Bronchial epithelial cell (primary cell): Measurements from ENCODE around the gene LDLRAD3. TPM values are rescaled to one million over a fixed set of nuclear protein-coding genes. Genes with fewer than 3 reads are reported as not detected.
"Not testable (repeated sequence)": the region's sequence is repeated elsewhere in the genome, so short reads cannot be mapped to it uniquely, and the experiment has no call there.

Source experiments
- DNase-seq: peaks from one replicate; pipeline ENCODE4 v3.0.0-alpha.2; 2010; ENCODE audit warnings: low read depth
- FAIRE-seq: peaks from 2 replicates; lab custom pipeline; 2011; peaks lifted over from hg19 to GRCh38; lab: Jason Lieb, UNC
- H3K27me3 ChIP-seq: 2 replicates; pipeline ENCODE4 v1.5.1; 2011; ENCODE audit warnings: low read length; ENCODE audit not compliant: control insufficient read depth, insufficient read depth
- H3K36me3 ChIP-seq: 2 replicates; pipeline ENCODE4 v1.5.1; 2011; ENCODE audit warnings: low read length; ENCODE audit not compliant: control insufficient read depth, insufficient read depth
- H3K4me3 ChIP-seq: 2 replicates; pipeline ENCODE4 v1.5.1; 2011; ENCODE audit warnings: mild to moderate bottlenecking, low read depth, low read length, control low read depth
- total RNA-seq: library from RNA; depleted of rRNA; stranded (reverse); fragments of >200 nt; gene quantifications from 2 replicates; pipeline ENCODE4 v1.2.1, GENCODE V29; 2014
- TF ChIP-seq, protein P1 (sequence below): IDR thresholded peaks from 2 replicates; pipeline ENCODE4 v1.5.1; 2011; ENCODE audit warnings: mild to moderate bottlenecking, moderate library complexity, low read length, control low read depth, inconsistent platforms; ENCODE audit not compliant: insufficient read depth, severe bottlenecking

LDLRAD3 gene
- total RNA-seq, 1 donor from 2014 or later = 4.7 TPM

DNA sequence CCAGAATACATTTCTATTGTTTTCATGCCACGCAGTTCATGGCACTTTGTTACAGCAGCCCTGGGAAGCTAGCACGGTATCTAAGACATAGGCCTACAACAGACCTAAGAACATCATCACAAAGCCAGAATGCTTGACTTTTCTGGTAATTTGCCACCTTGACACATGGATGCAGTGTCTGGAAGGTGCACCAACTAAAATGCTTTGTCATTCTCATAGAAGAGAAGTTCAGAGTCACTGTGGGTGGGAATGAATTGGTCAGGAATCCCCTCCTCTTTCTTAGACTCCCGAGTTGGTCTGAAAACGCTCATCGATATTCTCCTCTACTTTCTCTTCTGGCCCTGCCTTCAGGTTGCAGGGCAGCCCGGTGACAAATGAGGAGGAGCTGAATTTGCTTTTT lies 223.9 kb downstream of the LDLRAD3 start:
- TF ChIP-seq, protein P1, sequence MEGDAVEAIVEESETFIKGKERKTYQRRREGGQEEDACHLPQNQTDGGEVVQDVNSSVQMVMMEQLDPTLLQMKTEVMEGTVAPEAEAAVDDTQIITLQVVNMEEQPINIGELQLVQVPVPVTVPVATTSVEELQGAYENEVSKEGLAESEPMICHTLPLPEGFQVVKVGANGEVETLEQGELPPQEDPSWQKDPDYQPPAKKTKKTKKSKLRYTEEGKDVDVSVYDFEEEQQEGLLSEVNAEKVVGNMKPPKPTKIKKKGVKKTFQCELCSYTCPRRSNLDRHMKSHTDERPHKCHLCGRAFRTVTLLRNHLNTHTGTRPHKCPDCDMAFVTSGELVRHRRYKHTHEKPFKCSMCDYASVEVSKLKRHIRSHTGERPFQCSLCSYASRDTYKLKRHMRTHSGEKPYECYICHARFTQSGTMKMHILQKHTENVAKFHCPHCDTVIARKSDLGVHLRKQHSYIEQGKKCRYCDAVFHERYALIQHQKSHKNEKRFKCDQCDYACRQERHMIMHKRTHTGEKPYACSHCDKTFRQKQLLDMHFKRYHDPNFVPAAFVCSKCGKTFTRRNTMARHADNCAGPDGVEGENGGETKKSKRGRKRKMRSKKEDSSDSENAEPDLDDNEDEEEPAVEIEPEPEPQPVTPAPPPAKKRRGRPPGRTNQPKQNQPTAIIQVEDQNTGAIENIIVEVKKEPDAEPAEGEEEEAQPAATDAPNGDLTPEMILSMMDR = no peak
- FAIRE-seq = no peak
- no peak for DNase-seq
- Histone ChIP-seq H3K36me3 (no peaks in the 10 kb centered on the region), H3K27me3 (no peaks in the 10 kb centered on the region), H3K4me3 (no peak overlapping the region)

DNA sequence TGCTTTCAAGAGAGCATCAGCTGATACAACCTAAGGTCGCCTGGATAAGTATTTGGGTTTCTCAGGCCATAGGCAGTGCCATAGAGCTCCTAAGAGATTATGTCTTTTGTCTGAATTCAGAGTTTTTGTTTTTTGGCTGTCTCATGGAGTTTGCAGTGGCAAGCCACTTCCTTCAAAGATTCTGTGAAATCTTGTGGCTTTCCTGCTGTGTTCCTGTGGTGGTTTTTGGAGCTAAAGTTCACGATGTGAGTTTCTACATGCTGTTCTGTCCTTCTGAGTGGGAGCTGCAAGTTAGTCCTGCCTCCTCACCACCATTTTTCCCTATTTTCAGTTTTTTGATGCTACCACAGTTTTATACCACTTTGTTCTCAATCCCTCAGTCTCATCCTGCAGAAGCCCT lies 234.0 kb downstream of the LDLRAD3 start:
- Histone ChIP-seq H3K27me3 (no peaks in the 10 kb centered on the region), H3K4me3 (no peak overlapping the region), H3K36me3 (no peaks in the 10 kb centered on the region)
- no peak for FAIRE-seq
- no peak for DNase-seq
- TF ChIP-seq, protein P1 = no peak

DNA sequence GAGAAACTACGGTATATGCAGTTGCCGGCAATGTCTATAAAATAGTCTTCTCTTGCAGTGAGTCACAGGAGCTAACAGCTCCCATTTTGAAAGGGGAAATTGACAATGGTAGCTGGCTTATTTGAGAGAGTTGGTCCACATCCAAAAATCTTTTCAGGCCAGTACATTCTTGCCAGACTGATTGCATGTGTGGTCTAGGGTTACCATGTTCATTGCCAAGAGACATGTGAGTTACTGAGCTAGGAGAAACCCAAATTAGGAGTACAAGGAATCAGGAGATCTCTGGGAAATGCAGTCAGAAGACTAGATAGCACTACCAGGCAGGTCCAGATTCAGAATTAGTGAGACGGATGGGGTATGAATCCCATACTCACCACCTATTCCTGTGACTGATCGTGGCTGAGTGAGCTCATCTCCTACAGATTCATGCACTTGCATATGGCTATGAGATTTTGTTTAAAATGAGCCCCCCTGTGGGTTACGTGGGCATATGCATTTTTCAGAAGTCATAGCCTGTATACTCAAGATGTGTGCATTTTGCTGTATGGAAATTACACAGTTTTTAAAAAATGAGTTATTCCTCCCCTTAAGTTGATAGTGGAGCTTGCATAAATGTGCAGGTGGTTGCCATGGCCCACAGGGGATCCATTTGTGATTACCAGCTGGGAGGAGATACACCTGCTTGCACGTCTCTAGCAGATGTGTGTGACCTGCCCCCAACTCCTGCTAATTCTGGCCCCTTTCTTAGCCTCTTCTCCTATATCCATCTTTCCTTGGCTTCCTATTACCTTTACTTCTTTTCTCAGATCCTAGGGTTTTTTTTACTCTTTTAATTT lies 242.7 kb downstream of the LDLRAD3 start:
- H3K36me3 ChIP-seq = no peaks in the 10 kb centered on the region
- TF ChIP-seq, protein P1 = no peak
- DNase-seq (peak; percentile 96), FAIRE-seq (peak; percentile 96)
- no peaks in the 10 kb centered on the region for H3K27me3 ChIP-seq
- H3K4me3 ChIP-seq = no peak overlapping the region

DNA sequence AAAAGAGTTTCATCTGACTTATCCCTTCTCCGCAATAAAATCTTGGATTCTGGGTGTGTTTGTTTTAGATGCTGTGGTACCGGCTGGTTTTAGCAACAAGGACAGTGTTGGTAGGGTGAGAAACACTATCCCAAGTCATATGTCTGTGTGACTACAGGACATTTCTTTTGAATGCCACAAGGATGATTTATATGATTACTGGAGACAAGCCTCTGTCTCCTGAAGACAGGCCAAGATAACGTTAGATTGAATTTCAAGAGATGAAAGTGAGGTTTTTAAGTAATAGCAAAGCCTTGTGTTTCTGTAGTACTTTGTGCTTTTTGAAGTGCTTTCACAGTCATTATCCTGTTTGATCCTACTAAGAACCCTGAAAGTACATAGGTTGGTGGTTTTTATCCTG lies 243.8 kb downstream of the LDLRAD3 start:
- TF ChIP-seq, protein P1 = no peak

DNA sequence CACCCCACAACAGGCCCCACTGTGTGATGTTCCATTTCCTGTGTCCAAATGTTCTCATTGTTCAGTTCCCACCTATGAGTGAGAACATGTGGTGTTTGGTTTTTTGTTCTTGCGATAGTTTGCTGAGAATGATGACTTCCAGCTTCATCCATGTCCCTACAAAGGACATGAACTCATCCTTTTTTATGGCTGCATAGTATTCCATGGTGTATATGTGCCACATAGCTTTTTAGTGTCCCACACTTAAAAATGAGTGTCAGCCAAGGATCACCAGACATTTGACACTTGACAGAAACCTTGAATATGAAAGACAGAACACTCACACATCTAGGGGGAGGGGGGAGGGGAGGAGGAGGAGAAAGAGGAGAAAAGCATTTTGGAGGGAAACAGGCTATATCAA lies 245.9 kb downstream of the LDLRAD3 start:
- H3K27me3 ChIP-seq, H3K36me3 ChIP-seq, H3K4me3 ChIP-seq, DNase-seq, FAIRE-seq: not testable (repeated sequence)

More for the DNA sequence above, 243.8 kb downstream of the LDLRAD3 start:
- no peak overlapping the region for H3K4me3 ChIP-seq
- H3K27me3 ChIP-seq = no peaks in the 10 kb centered on the region
- no peaks in the 10 kb centered on the region for H3K36me3 ChIP-seq
- DNase-seq (no peak), FAIRE-seq (no peak)

DNA sequence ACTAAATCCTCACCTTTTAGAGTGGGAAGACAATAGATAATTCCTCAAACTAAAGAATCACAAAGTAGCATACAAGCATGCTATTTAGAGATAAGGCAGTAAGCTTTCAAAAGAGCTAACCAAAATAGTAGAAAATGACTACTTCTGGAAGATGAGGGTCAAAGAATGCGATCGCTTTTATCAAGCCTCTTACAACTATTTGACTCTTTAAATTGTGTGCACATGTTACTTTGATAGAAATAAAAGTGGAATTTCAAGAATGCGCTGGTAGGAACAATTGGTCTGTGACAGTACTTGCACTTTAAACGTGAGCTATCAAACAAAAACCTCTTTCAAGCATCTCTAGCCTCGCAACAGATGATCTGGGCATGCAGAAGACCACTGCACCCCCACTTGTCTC lies 248.1 kb downstream of the LDLRAD3 start:
- no peak for FAIRE-seq

More for the DNA sequence above, 248.1 kb downstream of the LDLRAD3 start:
- H3K4me3 ChIP-seq = no peak overlapping the region
- DNase-seq = no peak
- H3K36me3 ChIP-seq = no peaks in the 10 kb centered on the region
- TF ChIP-seq, protein P1 = no peak
- H3K27me3 ChIP-seq = no peaks in the 10 kb centered on the region
